ENCODE results near the gene PITPNC1. TPM values are rescaled to one million over a fixed set of nuclear protein-coding genes. Genes with fewer than 3 reads are reported as not detected.

PITPNC1 gene
- total RNA-seq, 1 experiment from 2014 or later: 23.6 TPM

- peak; percentile 4 for DNase-seq (ENCODE audit: low read depth)
Measured at GRCh38 chr17:67546578-67547527, 169.8 kb downstream of the PITPNC1 start.

GRCh38 chr17:67548693-67549092 lies 171.6 kb downstream of the PITPNC1 start:
- DNase-seq (ENCODE audit: low read depth): no peak

GRCh38 chr17:67549820-67550219 lies 172.7 kb downstream of the PITPNC1 start:
- DNase-seq (ENCODE audit: low read depth): no peak

GRCh38 chr17:67554634-67555033 lies 177.6 kb downstream of the PITPNC1 start:
- no peak for DNase-seq (ENCODE audit: low read depth)

- DNase-seq (ENCODE audit: low read depth): no peak
Measured at GRCh38 chr17:67555855-67556254, 178.8 kb downstream of the PITPNC1 start.

- peak; percentile 65 for DNase-seq (ENCODE audit: low read depth)
Measured at GRCh38 chr17:67557052-67557845, 180.2 kb downstream of the PITPNC1 start.

GRCh38 chr17:67557921-67558320 lies 180.8 kb downstream of the PITPNC1 start:
- peak; percentile 81 for DNase-seq (ENCODE audit: low read depth)

GRCh38 chr17:67558740-67559380 lies 181.8 kb downstream of the PITPNC1 start:
- DNase-seq (ENCODE audit: low read depth): peak; percentile 42

- DNase-seq (ENCODE audit: low read depth): peak; percentile 18
Measured at GRCh38 chr17:67559381-67559966, 182.4 kb downstream of the PITPNC1 start.

GRCh38 chr17:67562005-67562404 lies 184.9 kb downstream of the PITPNC1 start:
- DNase-seq (ENCODE audit: low read depth): peak; percentile 32

GRCh38 chr17:67563692-67564228 lies 186.7 kb downstream of the PITPNC1 start:
- no peak for DNase-seq (ENCODE audit: low read depth)

- DNase-seq (ENCODE audit: low read depth): no peak
Measured at GRCh38 chr17:67565068-67565467, 188.0 kb downstream of the PITPNC1 start.

- DNase-seq (ENCODE audit: low read depth): no peak
Measured at GRCh38 chr17:67566656-67567055, 189.6 kb downstream of the PITPNC1 start.

GRCh38 chr17:67569015-67569451 lies 192.0 kb downstream of the PITPNC1 start:
- DNase-seq (ENCODE audit: low read depth): no peak

- peak; percentile 70 for DNase-seq (ENCODE audit: low read depth)
Measured at GRCh38 chr17:67569873-67570272, 192.8 kb downstream of the PITPNC1 start.

- peak; percentile 10 for DNase-seq (ENCODE audit: low read depth)
Measured at GRCh38 chr17:67570797-67571196, 193.7 kb downstream of the PITPNC1 start.

- no peak for DNase-seq (ENCODE audit: low read depth)
Measured at GRCh38 chr17:67571478-67571877, 194.4 kb downstream of the PITPNC1 start.

- DNase-seq (ENCODE audit: low read depth): no peak
Measured at GRCh38 chr17:67573987-67574657, 197.0 kb downstream of the PITPNC1 start.

- DNase-seq (ENCODE audit: low read depth): no peak
Measured at GRCh38 chr17:67574658-67575293, 197.7 kb downstream of the PITPNC1 start.

- no peak for DNase-seq (ENCODE audit: low read depth)
Measured at GRCh38 chr17:67575325-67575724, 198.2 kb downstream of the PITPNC1 start.

All from RPMI7951 (cell line).